Tibial nerve (tissue), 4 donors: ENCODE measurements around the gene HDHD3.

Experiments
- CTCF ChIP-seq, 5 experiments: fragments of 200-600 bp in 3 of 5; fragments of 450-650 bp in 2 of 5; sonication (generic) in 3 of 5; IDR thresholded peaks; one replicate each; pipeline ENCODE4 v1.5.1; 2016 to 2019; ENCODE audit warnings: antibody characterized with exemption in 5 of 5, mild to moderate bottlenecking in 3 of 5, moderate library complexity in 2 of 5
- EP300 ChIP-seq, 2 donors: sonication (generic); formaldehyde crosslinking; IDR thresholded peaks; one replicate each; pipeline ENCODE4 v1.6.1; 2017; ENCODE audit warnings: antibody characterized with exemption in 2 of 2, mild to moderate bottlenecking in 1 of 2
- POLR2A ChIP-seq, 2 donors: fragments of 450-650 bp; IDR thresholded peaks; one replicate each; pipeline ENCODE4 v1.6.1; 2017; ENCODE audit warnings: antibody characterized with exemption in 2 of 2, mild to moderate bottlenecking in 2 of 2, moderate library complexity in 2 of 2

- TF ChIP-seq CTCF (IDR thresholded peaks at IDR 0.05), result no peak
- TF ChIP-seq POLR2A (IDR thresholded peaks at IDR 0.05), result no peak
- TF ChIP-seq EP300 (IDR thresholded peaks at IDR 0.05), result no peak
These were observed 45.0 kb downstream of the HDHD3 start for GRCh38 chr9:113331780-113332179.
